Activated naive CD8-positive, alpha-beta T cell treated with anti-CD3 and anti-CD28 coated beads, Interleukin-2, amount 10 ng/mL, durations not matched to agents 7 days and 5 days (primary cell): ENCODE measurements around the gene SOCS4. TPM values are rescaled to one million over a fixed set of nuclear protein-coding genes. Genes with fewer than 3 reads are reported as not detected.
"Not testable (repeated sequence)": the region's sequence is repeated elsewhere in the genome, so short reads cannot be mapped to it uniquely, and the experiment has no call there.

Source experiments
- ATAC-seq: fragments of 150-1000 bp; cut with Tn5 transposase; one replicate; pipeline ENCODE4 v1.10.0; 2021; ENCODE audit warnings: low read depth, moderate library complexity
- POLR2A ChIA-PET: fragments of 350-600 bp; sonication (Branson Sonifier 250); formaldehyde crosslinking; loops from one replicate; lab custom pipeline; 2021; ENCODE audit warnings: antibody characterized with exemption; lab: Charles Lee
- DNase-seq: peaks from one replicate; pipeline ENCODE4 v3.0.0; 2021
- H3K27ac Mint-ChIP-seq: one replicate; pipeline ENCODE4 v1.8.0; 2022; ENCODE audit warnings: mild to moderate bottlenecking, mixed read lengths
- H3K27me3 Mint-ChIP-seq: one replicate; pipeline ENCODE4 v1.8.0; 2022; ENCODE audit warnings: mild to moderate bottlenecking, moderate library complexity, mixed read lengths
- H3K36me3 Mint-ChIP-seq: one replicate; pipeline ENCODE4 v1.8.0; 2021; ENCODE audit warnings: mild to moderate bottlenecking, mixed read lengths
- H3K4me1 Mint-ChIP-seq: one replicate; pipeline ENCODE4 v1.8.0; 2021; ENCODE audit warnings: mixed read lengths
- H3K4me3 Mint-ChIP-seq: one replicate; pipeline ENCODE4 v1.8.0; 2022; ENCODE audit warnings: mild to moderate bottlenecking, moderate library complexity, mixed read lengths
- H3K9me3 Mint-ChIP-seq: one replicate; pipeline ENCODE4 v1.8.0; 2021; ENCODE audit warnings: mixed read lengths
- total RNA-seq, 2 experiments: library from RNA; stranded (reverse); gene quantifications; one replicate each; pipeline ENCODE4 v1.2.3, GENCODE V29; 2021

Gene SOCS4
- total RNA-seq, 2 experiments from 2014 or later = 25.8 to 31.6 TPM

DNA sequence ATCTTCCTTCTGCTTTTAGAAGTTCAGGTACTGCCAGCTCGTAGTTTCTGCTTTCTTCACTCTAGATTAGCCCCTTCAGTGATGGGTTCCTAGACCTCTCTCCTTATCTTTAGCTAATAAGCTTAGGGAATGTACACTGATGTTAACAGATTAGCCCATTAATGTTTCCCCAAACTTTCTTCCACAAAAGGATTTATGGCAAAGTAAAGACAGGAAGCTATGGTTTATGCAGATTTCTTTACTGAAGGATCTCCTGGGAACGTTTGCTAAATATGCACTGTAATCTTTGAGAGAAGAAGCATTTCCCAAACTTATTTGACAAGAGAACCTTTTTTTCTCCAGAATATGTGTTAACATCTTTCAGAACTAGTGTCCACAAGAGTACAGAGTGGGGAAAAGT is 4.2 kb downstream of the SOCS4 start:
- POLR2A ChIA-PET = interaction anchor here (1.4 to 2.0 kb wide), 2 partner anchors 20 to 160 kb away, joined by 5 to 7 read pairs; partner anchors contain the start of genes DLGAP5 and MAPK1IP1L
- no peak for ATAC-seq
- Mint-ChIP-seq H3K4me3 (no peak overlapping the region), H3K27ac (no peak overlapping the region), H3K9me3 (no peaks in the 10 kb centered on the region), H3K27me3 (no peaks in the 10 kb centered on the region), H3K36me3 (peaks cover 24% of the 10 kb centered on the region), H3K4me1 (peaks cover 26% of the 10 kb centered on the region)
- no peak for DNase-seq

DNA sequence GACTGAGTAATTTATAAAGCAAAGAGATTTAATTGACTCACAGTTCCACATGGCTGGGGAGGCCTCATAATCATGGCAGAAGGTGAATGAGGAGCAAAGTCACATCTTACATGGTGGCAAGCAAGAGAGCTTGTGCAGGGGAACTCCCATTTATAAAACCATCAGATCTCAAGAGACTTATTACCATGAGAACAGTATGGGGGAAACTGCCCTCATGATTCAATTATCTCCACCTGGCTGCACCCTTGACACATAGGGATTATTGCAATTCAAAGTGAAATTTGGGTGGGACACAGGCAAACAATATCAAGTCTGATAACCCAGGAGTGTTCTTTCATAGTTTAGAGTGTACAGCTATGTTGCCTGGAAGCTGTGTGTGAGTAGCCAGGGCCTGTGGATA is 11.0 kb downstream of the SOCS4 start:
- H3K27ac Mint-ChIP-seq, POLR2A ChIA-PET, ATAC-seq, H3K9me3 Mint-ChIP-seq, H3K4me3 Mint-ChIP-seq, H3K27me3 Mint-ChIP-seq, H3K4me1 Mint-ChIP-seq, DNase-seq: not testable (repeated sequence)
- peaks cover 51% of the 10 kb centered on the region for H3K36me3 Mint-ChIP-seq

DNA sequence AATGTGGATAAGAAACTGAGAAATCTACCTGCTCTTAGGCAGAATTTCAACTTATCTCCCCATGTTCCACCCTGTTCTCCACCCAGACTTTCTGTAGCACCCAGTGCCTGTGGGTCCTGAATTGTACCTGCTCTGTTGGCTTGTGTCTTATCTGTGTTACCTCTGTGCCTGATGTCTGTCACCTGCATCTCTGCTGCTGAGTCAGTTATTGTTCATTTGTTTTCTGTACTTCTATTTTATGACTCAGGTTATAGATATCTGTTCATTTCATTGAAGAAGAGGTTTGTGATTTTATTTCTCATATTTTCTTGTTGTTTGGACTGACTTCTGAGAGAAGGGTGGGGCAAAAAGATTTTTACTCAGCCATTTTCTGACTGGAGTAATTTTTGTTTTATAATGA is 11.7 kb downstream of the SOCS4 start:
- ATAC-seq (no peak), DNase-seq (no peak)
- POLR2A ChIA-PET = no interaction called here
- H3K4me1 Mint-ChIP-seq = peaks cover 4% of the 10 kb centered on the region
- peaks cover 49% of the 10 kb centered on the region for H3K36me3 Mint-ChIP-seq
- no peaks in the 10 kb centered on the region for H3K27me3 Mint-ChIP-seq
- no peak overlapping the region for H3K4me3 Mint-ChIP-seq
- H3K27ac Mint-ChIP-seq = no peak overlapping the region
- no peaks in the 10 kb centered on the region for H3K9me3 Mint-ChIP-seq

DNA sequence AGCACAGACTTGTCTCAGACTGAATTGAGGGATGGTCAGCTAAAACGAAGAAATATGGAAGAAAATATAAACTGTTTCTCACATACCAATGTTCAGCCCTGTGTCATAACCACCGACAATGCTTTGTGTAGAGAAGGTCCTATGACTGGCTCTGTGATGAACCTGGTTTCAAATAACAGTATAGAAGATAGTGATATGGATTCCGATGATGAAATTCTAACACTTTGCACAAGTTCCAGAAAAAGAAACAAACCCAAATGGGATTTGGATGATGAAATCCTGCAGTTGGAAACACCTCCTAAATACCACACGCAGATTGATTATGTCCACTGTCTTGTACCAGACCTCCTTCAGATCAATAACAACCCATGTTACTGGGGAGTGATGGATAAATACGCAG is 16.5 kb downstream of the SOCS4 start:
- Mint-ChIP-seq H3K4me1 (peaks cover 3% of the 10 kb centered on the region), H3K27me3 (no peaks in the 10 kb centered on the region), H3K4me3 (no peak overlapping the region), H3K27ac (no peak overlapping the region), H3K36me3 (peaks cover 24% of the 10 kb centered on the region), H3K9me3 (no peaks in the 10 kb centered on the region)
- ATAC-seq (no peak), DNase-seq (no peak)
- POLR2A ChIA-PET = no interaction called here

DNA sequence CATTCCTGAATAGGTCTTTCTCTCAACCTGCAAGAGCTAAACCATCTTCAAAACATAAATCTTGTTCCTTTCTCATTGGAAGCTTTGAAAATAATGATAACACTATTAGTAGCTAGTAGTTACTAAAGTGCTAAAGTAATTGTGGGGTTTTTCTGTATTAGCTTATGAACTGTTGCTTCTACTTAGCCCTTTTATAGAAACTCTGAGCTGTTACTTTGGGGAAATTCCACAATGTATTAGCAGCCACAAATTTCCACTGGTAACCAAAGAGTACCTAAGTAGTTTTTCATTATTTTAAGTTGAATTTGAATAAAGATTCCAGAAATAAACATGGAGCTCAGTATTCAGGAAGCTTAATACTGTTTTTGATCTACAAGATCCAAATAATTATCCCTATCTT is 18.1 kb downstream of the SOCS4 start:
- POLR2A ChIA-PET = no interaction called here
- Mint-ChIP-seq H3K27ac (no peak overlapping the region), H3K36me3 (peaks cover 13% of the 10 kb centered on the region)

DNA sequence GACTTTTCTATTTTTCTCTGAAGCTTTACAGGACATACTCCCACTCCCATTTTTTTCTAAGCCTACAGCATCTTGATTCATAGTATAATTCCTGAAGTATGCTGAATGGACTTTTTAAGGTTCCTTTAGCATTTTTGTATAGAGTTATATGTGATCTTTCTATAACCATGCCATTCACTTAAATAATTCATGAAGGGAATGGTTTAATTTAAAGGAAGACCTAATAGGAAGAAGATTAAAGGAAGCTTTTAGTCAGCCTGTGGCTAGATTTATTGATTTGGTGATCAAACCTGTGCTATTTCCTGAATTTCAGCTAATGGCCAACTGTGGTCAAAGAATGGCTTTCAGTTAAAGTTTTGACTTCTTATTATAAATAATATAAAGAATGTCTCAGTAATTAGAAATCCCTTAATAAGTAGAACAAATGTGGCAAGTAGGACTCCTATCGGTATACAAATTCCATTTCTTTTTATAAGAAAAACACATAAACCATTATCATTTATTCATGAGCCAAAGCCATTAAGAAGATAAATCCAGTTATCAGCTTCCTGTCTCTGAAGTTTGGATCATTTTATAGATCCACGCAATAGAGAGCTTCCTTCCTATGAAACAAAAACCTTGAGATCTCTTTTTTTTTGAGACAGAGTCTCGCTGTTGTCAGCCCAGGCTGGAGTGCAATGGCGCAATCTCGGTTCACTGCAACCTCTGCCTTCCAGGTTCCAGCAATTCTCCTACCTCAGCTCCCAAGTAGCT is 20.4 kb downstream of the SOCS4 start:
- POLR2A ChIA-PET = interaction anchor here (0.6 kb wide), 1 partner anchor 109 kb away, joined by 3 read pairs; no protein-coding TSS in a partner anchor
- H3K4me1 Mint-ChIP-seq = peaks cover 7% of the 10 kb centered on the region
- H3K27me3 Mint-ChIP-seq = no peaks in the 10 kb centered on the region
- H3K36me3 Mint-ChIP-seq = peaks cover 12% of the 10 kb centered on the region
- DNase-seq = no peak
- H3K9me3 Mint-ChIP-seq = no peaks in the 10 kb centered on the region
- no peak overlapping the region for H3K4me3 Mint-ChIP-seq
- H3K27ac Mint-ChIP-seq = no peak overlapping the region
- no peak for ATAC-seq

More for the DNA sequence above, 18.1 kb downstream of the SOCS4 start:
- no peak overlapping the region for H3K4me3 Mint-ChIP-seq
- H3K27me3 Mint-ChIP-seq = no peaks in the 10 kb centered on the region
- DNase-seq (no peak), ATAC-seq (no peak)
- peaks cover 2% of the 10 kb centered on the region for H3K4me1 Mint-ChIP-seq
- no peaks in the 10 kb centered on the region for H3K9me3 Mint-ChIP-seq

DNA sequence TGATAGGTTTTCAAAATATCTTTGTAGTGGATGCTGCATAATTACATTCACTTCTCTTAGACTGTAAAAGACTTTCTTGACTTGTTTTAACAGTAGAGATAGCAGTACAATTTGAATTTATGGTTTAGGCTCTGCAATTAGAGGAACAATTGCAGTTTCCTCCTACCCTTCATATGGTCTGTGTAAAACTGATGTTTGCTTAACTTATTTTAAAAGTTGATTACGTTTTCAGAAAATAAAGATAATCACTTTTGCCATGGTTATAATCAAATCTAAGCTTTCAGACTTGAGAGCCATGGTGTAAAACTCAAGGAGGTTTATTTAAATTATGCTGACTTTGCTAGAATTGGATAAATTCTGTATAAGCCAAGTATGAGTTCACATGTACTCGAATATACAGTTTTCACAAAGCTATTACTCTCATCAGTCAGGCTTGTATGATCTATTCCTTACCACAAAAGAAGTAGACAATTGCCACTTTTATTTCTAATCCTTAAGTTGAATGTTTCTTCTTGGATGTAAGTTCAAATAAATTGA is 21.9 kb downstream of the SOCS4 start:
- ATAC-seq = no peak
- peaks cover 19% of the 10 kb centered on the region for H3K4me1 Mint-ChIP-seq
- H3K27me3 Mint-ChIP-seq = no peaks in the 10 kb centered on the region
- no peak for DNase-seq
- peaks cover 11% of the 10 kb centered on the region for H3K36me3 Mint-ChIP-seq
- H3K27ac Mint-ChIP-seq = no peak overlapping the region
- no peaks in the 10 kb centered on the region for H3K9me3 Mint-ChIP-seq
- POLR2A ChIA-PET = interaction anchor here (1.3 kb wide), 1 partner anchor 22 kb away, joined by 4 read pairs; the partner anchor contains the start of genes SOCS4 and WDHD1
- H3K4me3 Mint-ChIP-seq = no peak overlapping the region

DNA sequence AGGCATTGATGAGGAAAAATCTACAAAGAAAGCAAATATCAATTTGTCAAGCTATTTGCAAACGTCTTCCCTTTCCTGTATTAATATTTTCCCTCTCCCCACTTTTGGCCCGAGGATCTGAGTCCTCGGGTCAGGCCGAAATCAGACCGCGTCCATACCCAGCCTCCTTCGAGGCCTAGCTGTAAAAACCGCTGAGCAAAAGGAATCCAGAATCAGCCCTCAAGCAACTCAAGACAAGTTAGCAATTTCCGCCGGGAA is 24.1 kb downstream of the SOCS4 start:
- DNase-seq (no peak), ATAC-seq (no peak)
- peaks cover 27% of the 10 kb centered on the region for H3K4me1 Mint-ChIP-seq
- H3K27me3 Mint-ChIP-seq = no peaks in the 10 kb centered on the region
- POLR2A ChIA-PET = interaction anchor here (0.6 to 3.0 kb wide), 17 partner anchors 11 to 304 kb away, joined by 3 to 38 read pairs (median 4); partner anchors contain the start of genes DLGAP5, SOCS4 and WDHD1
- H3K27ac Mint-ChIP-seq = peak overlapping the region; percentile 91
- H3K9me3 Mint-ChIP-seq = no peaks in the 10 kb centered on the region
- peaks cover 18% of the 10 kb centered on the region for H3K36me3 Mint-ChIP-seq
- H3K4me3 Mint-ChIP-seq = peak overlapping the region; percentile 89

DNA sequence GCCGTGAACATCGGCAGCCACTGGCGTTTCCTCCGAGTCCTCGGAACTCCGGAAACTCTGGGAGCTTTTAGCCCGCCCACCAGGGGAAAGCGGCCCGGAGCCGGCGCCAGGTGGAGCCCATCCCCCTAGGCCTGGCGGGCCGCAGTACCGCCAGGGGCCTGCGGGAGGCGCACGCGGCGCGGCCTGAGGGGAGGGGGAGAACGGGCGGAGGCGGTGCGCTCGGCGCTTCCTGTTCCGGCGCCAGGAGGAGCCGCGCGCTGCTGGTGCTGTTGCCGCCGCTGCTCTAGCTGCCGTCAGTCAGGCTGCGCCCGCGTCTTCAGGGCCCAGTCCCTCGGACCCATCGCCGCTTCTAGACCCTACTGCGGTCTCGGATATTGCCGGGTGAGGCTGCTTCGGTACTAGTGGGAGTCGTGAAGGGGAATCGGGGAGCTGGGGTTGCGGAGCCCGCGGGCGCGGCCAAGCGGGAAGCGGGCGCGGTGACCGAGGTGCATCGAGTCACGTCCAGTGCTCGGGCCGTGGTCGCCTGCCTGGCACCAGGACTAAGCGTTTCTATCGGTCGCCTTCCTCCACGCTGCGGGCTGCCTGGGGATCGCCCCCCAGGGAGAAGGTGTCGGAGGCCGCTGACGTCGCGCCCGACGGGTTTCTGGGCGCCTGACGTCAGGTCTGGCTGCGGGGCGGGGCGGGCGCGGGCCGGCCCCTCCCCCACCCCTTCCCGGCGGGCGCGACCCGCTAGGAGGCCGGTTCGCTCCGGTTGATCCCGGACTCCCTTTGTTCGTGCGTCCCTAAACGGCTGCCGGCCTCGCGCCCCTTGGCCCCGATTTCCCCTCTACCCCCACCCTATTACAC is 24.6 kb downstream of the SOCS4 start, which contains the start of gene MAPK1IP1L:
Gene MAPK1IP1L (plus strand): TSS at position 225 of the 846 bp plus-strand sequence. CDS start 10,037 bp downstream, outside the sequence.
- no peaks in the 10 kb centered on the region for H3K9me3 Mint-ChIP-seq
- peaks cover 17% of the 10 kb centered on the region for H3K36me3 Mint-ChIP-seq
- POLR2A ChIA-PET = interaction anchor here (0.6 to 3.0 kb wide), 19 partner anchors 10 to 304 kb away, joined by 3 to 38 read pairs (median 4); partner anchors contain the start of genes DLGAP5, SOCS4 and WDHD1
- H3K27ac Mint-ChIP-seq = peak within 1 kb of the TSS; percentile 91
- H3K27me3 Mint-ChIP-seq = no peaks in the 10 kb centered on the region
- DNase-seq (peak; percentile 98), ATAC-seq (peak; percentile 96)
- peak within 1 kb of the TSS; percentile 89 for H3K4me3 Mint-ChIP-seq
- peaks cover 27% of the 10 kb centered on the region for H3K4me1 Mint-ChIP-seq

DNA sequence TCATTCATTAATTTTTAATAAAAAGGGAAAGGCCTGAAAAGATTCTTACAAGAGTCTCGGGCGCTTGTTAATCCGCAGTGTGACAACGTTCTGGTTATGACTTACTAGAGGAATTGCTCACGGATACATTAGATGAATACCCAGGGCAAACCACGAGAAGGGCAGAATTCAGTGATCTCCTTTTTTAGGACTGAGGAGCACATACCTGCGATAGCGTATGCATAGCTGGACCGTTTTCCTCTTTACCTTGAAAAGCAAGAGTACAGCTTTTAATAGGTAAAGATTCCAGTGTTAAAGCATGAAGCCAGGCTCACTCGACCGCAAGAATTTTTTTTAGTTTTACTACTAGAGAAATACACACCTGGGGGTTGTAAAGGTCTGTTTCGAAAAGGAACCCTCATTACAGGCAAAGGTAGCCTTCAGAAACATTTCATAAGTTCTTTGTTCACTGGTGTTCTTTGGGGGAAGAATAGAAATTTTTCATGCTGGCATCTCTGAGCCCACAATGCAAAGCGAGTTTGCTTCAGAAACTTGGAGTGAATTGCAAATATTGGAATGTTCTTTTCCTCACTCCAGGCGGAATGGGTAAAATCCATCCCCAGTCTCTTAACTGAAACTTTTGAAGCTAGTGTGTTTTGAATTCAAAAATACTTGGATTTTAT is 25.4 kb downstream of the SOCS4 start:
- ATAC-seq (no peak), DNase-seq (no peak)
- no peaks in the 10 kb centered on the region for H3K27me3 Mint-ChIP-seq
- POLR2A ChIA-PET = interaction anchor here (0.9 to 3.0 kb wide), 15 partner anchors 9 to 171 kb away, joined by 3 to 38 read pairs (median 4); partner anchors contain the start of genes DLGAP5, SOCS4 and WDHD1
- H3K27ac Mint-ChIP-seq = peak overlapping the region; percentile 91
- H3K4me3 Mint-ChIP-seq = peak overlapping the region; percentile 89
- H3K4me1 Mint-ChIP-seq = peaks cover 29% of the 10 kb centered on the region
- peaks cover 18% of the 10 kb centered on the region for H3K36me3 Mint-ChIP-seq
- H3K9me3 Mint-ChIP-seq = no peaks in the 10 kb centered on the region

DNA sequence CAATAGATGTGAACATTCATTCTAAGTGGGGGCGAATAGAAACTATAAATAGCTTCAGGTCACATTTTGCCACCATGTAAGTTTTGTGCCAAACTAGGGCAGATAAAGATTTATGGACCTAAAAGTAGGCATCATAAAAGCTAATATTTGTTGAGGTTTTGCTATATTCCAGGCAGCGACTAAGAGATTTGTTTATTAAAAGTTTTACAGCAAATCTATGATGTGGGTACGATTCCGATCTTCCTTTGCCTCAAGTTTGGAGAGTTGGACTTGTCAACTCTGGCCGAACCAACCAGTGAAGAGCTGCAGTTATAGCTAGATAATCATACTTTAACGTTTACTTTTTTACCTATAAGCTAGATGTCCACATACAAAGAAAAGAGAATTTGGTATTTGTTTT is 26.0 kb downstream of the SOCS4 start:
- Mint-ChIP-seq H3K27ac (peak overlapping the region; percentile 91), H3K36me3 (peaks cover 22% of the 10 kb centered on the region), H3K4me1 (peaks cover 29% of the 10 kb centered on the region), H3K27me3 (no peaks in the 10 kb centered on the region), H3K9me3 (no peaks in the 10 kb centered on the region), H3K4me3 (peak overlapping the region; percentile 89)
- no peak for ATAC-seq
- POLR2A ChIA-PET = interaction anchor here (0.6 to 3.0 kb wide), 4 partner anchors 15 to 139 kb away, joined by 3 to 38 read pairs (median 3); partner anchors contain the start of genes SOCS4 and WDHD1
- DNase-seq = no peak

DNA sequence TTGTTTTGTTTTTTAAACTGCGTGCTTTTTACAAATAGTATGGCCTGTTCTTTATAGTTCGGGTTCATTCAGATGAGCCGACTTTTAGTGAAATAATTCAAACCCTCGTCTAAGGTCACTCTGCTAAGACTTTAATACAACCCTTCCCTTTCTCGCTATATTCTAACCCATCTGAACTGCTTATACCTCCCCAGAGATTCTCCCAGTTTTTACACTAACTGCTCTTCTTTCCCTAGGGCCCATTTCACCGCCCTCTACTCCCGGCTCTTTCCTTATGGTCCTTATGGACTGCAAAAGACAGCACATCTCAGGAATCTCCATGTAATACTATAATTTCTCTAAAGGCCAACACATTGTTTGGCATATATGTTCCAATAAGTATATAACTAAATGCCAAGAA is 26.5 kb downstream of the SOCS4 start:
- no peaks in the 10 kb centered on the region for H3K27me3 Mint-ChIP-seq
- peaks cover 29% of the 10 kb centered on the region for H3K4me1 Mint-ChIP-seq
- DNase-seq = no peak
- POLR2A ChIA-PET = interaction anchor here (0.6 to 3.0 kb wide), 3 partner anchors 15 to 139 kb away, joined by 3 to 38 read pairs (median 3); partner anchors contain the start of genes SOCS4 and WDHD1
- ATAC-seq = no peak
- H3K27ac Mint-ChIP-seq = no peak overlapping the region
- no peaks in the 10 kb centered on the region for H3K9me3 Mint-ChIP-seq
- H3K4me3 Mint-ChIP-seq = peak overlapping the region; percentile 89
- H3K36me3 Mint-ChIP-seq = peaks cover 27% of the 10 kb centered on the region
